ENCODE measurements around the gene PIEZO2.

DNA sequence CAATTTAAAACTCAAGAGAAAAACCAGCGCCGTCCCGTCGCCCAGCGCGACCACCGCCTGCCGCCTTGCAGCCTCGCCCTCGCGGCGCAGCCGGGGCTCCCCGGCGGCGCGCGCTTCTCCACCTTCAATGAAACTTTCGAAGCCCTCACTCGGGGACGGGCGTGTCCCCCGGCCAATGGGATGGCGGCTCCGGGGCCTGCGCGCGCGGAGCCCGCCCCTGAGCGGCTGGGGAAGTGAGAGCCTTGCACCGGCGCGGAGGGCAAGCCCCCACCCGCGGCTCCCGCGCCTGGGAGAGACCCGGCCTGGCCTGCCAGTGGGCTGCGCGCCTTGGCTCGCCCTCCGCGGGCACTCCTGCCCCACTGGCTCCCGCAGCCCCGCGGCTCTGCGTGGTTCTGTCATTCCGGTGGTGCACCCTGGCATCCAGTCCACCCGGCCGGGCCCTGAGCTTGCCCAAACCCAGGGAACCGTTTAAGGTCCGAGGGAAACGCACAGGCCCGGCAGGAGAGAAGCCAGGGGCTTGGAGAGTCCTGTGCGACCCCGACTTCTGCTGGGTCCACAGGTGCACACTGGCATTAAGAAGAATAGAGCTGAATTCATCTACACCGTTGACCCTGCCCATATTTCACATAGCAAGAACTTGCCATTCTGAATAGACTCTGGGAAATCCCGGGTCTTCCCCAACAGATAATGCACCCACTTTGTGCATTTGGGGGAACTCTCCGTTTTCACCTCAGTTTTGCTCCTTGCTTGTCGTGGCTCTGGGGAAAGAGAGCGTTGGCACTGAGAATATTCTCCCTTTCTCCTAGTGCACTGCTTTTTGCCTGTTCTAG lies at the start of gene PIEZO2:
- TF ChIP-seq, protein P1, sequence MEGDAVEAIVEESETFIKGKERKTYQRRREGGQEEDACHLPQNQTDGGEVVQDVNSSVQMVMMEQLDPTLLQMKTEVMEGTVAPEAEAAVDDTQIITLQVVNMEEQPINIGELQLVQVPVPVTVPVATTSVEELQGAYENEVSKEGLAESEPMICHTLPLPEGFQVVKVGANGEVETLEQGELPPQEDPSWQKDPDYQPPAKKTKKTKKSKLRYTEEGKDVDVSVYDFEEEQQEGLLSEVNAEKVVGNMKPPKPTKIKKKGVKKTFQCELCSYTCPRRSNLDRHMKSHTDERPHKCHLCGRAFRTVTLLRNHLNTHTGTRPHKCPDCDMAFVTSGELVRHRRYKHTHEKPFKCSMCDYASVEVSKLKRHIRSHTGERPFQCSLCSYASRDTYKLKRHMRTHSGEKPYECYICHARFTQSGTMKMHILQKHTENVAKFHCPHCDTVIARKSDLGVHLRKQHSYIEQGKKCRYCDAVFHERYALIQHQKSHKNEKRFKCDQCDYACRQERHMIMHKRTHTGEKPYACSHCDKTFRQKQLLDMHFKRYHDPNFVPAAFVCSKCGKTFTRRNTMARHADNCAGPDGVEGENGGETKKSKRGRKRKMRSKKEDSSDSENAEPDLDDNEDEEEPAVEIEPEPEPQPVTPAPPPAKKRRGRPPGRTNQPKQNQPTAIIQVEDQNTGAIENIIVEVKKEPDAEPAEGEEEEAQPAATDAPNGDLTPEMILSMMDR (IDR thresholded peaks at IDR 0.05), result no peak
- no peak for TF ChIP-seq ZFX (IDR thresholded peaks at IDR 0.05; ENCODE audit: borderline replicate concordance)
